Germinal center (tissue), 1 donor: Measurements from ENCODE around the gene FST.

Experiments
- DNase-seq: peaks from one replicate; pipeline ENCODE4 v3.0.0; 2012; ENCODE audit warnings: mixed read lengths, low spot score

The FST gene

GRCh38 chr5:53473633-53474032, 6.8 kb upstream of the FST start:
- no peak for DNase-seq

DNA sequence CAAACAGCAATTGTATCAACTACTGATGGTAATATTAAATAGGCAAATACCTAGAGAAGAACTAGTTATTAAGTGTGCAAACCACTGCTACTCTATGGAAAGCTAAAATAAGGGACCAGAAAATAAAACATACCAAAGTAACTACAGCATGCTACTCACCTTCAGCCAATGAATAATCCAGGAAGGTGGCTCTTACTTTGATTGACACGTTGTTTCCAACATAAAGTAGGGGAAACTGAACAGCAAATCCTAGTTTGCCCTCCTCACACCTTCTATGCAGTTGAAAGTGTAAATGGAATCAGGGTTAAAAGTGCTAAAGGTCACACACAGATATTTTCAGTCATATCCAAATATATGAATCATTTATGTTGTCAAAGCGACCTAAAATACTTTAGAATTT, 5.1 kb upstream of the FST start:
- no peak for DNase-seq

- no peak for DNase-seq
These were observed 4.4 kb upstream of the FST start for GRCh38 chr5:53476019-53476418.

- no peak for DNase-seq
These were observed 3.6 kb upstream of the FST start for GRCh38 chr5:53476531-53477480.

GRCh38 chr5:53478411-53479044, 1.9 kb upstream of the FST start:
- DNase-seq, result peak; percentile 34

DNA sequence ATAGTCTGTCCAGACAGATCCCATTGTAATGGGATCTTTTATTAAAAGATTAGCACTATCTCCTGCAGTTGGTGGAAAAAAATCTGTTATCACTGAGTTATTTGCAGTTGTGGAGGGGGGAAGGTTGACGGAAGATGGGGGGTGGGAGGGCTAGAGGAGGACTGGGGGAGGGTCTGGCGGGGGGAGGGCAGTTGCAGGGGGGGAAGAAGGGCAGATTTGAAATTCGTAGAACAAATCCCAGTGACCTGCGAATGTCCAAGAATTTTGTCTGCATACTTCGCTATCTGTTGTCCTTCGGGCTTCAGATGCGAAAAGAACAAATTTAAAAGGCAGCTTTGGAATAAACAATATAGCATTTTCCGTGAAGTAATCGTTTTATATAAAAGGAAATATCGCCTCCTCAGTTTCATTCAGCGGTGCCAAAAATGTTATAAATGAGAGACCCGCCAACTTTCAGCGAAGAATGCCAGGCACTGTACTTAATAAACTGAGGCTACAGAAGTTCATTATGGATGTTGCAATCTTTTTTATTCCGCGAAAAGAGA, 1.3 kb upstream of the FST start:
- DNase-seq, result peak; percentile 7

GRCh38 chr5:53479590-53480415, 626 bp upstream of the FST start:
- DNase-seq, result peak; percentile 26

GRCh38 chr5:53481159-53481886, 894 bp downstream of the FST start:
- no peak for DNase-seq

GRCh38 chr5:53481887-53482716, 1.7 kb downstream of the FST start:
- DNase-seq, result peak; percentile 67

DNA sequence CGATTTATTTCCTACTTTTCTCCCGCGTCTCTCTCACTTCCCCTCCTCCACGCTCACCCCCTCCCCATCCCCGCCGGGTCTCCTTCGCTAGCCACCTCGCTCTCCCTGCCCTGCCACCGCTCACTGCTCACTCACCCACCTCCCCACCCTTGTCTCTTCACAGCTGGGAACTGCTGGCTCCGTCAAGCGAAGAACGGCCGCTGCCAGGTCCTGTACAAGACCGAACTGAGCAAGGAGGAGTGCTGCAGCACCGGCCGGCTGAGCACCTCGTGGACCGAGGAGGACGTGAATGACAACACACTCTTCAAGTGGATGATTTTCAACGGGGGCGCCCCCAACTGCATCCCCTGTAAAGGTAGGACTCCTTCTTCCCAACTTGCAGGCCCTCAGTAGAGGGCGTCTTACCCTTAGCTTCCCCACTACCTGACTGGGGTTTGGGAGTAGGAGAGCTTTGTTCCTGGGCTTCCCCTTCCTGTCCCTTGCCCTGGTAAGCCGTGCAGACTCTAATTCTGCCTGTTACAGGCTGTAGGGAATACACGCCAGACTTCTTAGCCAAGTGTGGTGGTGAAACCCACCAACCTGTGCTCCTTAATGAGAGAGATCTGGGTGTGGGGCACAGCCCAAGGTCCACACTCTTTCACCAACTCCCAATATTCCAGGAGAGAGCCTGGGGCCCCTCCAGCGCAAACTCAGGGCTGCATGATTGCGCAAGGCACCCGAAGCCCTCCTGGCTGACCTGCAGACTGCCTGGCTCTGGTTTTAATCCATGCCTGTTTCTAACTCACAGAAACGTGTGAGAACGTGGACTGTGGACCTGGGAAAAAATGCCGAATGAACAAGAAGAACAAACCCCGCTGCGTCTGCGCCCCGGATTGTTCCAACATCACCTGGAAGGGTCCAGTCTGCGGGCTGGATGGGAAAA, 2.5 kb downstream of the FST start:
- peak; percentile 44 for DNase-seq

- DNase-seq, result no peak
These were observed 7.0 kb downstream of the FST start for GRCh38 chr5:53487436-53487835.

DNA sequence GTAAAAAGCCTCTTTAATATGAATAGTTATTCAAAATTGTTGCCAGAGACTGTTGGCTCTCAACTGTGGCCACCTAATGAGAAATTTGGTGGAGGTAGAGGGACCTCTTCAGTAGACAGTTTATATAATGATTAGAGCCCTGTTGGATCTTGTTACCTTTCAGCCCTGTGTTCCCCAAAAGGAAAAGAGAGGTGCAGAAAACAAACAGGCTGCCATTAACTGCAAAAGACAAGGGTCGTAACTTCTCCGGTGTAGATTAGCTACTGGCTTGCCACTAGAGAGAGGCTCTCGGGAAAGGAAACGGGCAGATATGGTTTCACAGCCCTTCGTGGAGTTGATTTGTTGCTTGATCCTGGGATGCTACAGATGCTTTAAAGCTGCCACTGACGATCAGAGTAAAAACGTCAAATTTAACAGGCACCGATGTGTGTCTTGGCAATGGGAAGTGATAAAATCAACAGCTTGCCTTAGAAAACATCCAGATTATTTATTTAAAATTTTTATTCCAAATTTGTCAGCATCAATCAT, 7.8 kb downstream of the FST start:
- no peak for DNase-seq

DNA sequence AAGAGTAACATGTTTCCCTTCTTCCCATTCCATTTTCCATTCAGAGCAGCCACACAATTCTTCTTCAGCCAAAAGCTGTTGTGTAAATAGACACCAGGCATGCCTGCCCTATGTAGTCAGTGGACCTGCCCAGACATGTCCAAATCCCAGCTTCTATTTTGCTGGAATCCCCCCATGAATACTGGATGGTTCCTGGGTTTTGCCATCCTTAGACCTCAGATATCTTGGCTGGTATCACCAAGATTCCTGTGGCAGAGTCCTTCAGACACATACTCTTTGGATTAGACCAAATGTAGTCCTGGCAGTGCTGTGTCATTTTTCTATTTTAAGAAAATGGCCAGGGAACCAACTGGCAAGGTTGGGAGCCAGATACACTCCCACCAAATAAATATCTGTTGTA, 10.3 kb downstream of the FST start:
- no peak for DNase-seq

- DNase-seq, result no peak
These were observed 20.6 kb downstream of the FST start for GRCh38 chr5:53501054-53501453.

DNA sequence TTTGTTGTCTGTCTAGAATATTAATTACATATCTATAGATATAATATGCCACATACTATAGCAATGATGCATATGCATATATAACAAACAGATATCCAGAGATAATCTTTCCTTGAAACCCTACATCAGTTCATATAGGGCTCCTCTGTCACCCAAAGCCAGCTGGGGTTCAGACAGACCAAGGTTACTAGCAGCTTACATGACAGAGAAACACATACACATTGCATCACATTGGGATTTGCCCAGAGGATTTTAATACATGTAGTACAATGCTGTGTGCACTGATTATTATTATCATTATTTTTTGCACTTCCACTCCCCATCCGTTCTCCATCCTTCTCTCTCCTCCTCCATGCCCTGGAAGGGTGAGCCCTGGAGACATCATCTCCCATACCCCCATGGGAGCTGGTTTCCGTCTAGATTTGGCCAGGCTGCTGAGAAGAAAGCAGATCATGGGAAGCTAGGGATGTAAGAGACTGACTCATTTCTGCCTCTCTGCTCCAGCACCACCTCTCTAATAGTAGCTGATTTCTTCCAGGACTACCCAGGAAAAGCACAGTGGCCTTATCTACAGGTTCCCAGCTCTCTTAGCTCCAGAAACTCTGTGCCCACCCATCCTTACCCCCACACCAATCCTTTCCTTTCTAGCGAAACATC, 23.3 kb downstream of the FST start:
- no peak for DNase-seq

DNA sequence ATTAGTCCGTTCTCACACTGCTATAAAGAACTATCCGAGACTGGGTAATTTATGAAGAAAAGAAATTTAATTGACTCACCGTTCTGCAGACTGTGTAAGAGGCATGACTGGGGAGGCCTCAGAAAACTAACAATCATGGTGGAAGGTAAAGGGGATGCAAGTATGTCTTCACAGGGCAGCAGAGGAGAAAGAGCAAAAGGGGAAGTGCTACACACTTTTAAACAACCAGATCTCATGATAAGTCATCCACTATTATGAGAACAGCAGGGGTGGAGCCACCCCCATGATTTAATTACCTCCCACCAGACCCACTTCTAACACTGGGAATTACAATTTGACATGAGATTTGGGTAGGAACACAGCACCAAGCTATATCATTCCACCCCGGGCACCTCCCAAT, 26.6 kb downstream of the FST start:
- no peak for DNase-seq

- DNase-seq, result no peak
These were observed 27.7 kb downstream of the FST start for GRCh38 chr5:53508125-53508524.

GRCh38 chr5:53512539-53512938, 32.1 kb downstream of the FST start:
- no peak for DNase-seq

GRCh38 chr5:53515988-53516387, 35.6 kb downstream of the FST start:
- no peak for DNase-seq
